ENCODE results near the gene ZDBF2.
"Not testable (repeated sequence)": the region's sequence is repeated elsewhere in the genome, so short reads cannot be mapped to it uniquely, and the experiment has no call there.

ZDBF2 gene

DNA sequence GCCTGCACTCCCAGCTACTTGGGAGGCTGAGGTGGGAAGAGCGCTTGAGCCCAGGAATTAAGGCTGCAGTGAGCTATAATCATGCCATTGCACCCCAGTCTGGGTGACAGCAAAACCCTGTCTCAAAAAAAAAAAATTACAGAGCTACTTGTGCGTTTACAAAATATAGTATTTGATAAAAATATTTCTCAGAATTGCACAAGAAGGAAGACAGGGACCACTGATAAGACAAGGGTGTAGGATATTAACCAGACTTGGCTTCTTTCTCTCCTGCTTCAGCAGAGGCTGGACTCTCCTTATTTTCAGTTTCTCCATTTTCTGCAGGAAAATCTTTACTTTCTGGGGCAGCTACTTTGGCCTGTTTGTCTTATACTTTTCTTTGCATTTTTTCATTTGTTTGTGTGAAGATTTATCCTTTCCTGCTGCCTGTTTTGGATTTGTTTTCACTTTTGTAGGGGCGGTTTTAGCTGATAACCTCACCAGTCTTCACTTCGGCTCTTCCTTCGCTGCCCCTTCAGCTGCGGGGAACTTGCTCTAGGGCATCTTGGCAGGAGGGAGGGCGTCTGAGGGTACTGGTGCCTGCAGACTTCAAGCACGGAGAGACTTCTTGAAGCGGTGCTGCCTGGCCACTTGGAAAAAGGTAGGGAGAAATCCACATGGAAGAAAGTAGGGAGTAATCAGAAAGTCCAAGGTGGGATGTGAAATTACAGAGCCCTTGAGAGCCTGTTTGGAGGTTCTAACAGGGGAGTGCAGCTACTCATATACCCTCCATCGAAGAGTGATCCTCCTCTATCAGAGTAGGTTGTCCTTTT is 14.9 kb upstream of the ZDBF2 start:
- DNase-seq: no peak

- DNase-seq: no peak
Observed at GRCh38 chr2:206260188-206261012, 14.1 kb upstream of the ZDBF2 start.

- no peak for DNase-seq
Observed at GRCh38 chr2:206263959-206264603, 10.4 kb upstream of the ZDBF2 start.

- no peak for DNase-seq
Observed at GRCh38 chr2:206266130-206267125, 8.0 kb upstream of the ZDBF2 start.

DNA sequence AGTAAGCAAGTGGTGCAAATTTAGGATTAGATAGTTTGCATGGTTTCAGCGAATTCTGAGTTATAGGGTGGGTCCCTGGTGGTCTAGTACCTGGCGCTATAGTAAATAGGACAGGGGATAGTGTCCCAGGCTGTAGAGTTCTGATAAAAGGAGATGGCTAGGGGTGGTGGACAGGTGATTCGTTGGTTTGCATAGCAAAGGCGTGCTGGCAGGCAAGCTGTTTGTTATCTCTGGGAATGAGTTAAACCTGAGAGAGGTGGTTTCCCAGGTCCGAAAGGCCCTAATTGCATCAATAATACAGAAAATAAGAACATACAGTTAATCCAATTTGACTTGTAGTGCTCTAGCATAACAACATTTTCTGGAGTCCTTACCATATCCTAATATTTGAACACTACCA is 6.9 kb upstream of the ZDBF2 start:
- DNase-seq: no peak

GRCh38 chr2:206271065-206271464 is 3.4 kb upstream of the ZDBF2 start:
- no peak for DNase-seq

DNA sequence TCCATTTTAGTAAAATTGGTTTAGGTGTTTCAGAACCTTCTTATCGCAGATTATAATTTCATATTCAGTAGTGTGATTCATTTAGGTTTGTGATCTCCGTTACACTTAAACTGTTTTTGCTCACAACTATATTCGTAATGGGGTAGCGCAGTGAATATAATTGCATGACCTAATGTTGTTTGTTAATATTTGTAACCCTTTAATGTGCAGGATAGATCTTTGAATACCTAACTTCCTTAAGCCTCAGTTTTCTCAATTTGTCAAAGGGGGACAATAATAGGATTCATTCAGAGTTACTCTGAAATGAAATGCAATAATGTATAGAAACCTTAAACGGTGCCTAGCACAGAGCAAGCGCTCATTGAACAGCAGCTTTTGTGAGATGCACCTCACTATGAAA is 558 bp upstream of the ZDBF2 start:
- no peak for DNase-seq

DNA sequence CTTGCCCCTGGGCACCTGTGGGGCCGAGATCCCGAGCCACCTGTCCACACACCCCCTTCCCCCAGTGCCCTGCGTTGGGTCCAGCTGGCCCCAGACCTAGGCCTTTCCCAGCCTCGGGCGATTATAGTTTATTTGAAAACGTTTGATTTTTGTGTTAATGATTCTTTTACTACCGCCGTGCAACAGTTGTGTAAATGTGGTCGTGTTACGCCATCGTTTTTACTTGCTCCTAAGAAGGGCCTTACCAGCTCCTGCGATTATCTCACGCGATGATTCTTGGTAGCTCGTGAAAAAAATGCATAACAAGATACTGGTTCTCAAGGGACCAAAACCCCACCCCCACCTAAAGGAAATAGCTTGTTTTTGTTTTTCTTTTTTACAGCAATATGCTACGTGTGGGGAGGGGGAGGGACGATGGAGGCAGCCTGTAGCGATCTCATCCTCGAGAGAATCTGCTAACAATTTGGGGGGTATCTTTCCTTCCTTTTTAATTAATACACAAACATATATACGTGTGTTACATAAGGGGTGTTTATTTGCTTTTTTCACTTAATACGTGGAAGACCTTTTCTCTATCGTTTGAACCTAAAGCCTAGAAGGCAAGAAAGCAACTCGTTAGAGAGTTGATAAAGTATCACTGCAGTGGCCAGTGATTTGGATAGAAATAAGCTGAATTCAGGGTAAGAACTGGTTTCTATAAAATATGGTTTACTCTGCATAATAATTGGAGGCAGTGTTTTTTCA is 1.0 kb downstream of the ZDBF2 start:
- peak; percentile 18 for DNase-seq

DNA sequence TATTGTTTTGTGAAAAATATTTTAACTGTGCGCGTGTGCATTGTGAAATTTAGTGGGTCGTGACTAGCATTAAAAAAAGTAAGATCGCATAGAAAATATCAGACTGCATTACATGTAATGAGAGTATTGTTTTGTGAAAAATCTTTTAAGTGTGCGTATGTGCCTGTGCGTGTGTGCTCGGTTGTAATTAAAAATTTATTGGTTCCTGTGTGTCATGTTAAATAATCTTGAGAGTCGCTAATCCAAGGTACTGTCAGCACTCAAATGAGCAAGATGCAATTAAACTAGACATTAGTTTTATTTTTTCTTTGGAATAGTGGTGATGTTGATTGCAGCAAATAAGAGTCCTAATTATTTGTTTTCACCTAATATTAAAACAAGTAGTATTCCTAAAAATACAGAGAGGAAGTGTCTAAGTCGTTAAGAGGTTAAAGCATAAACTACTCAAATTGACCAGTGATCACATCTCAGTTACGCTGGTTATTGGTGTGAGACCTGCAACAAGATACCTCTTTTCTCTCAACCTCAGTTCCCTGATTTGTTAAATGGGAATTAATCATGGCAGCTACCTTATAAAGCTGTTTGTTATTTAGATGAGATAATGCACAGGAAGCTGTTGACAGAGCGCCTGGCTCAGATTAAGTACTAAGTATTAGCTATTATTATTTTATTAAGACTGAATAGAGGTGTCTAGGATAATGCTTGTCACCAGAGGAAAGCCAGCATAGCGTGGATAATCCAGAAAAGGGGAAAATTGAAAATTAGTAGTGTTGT is 1.9 kb downstream of the ZDBF2 start:
- DNase-seq: no peak

DNA sequence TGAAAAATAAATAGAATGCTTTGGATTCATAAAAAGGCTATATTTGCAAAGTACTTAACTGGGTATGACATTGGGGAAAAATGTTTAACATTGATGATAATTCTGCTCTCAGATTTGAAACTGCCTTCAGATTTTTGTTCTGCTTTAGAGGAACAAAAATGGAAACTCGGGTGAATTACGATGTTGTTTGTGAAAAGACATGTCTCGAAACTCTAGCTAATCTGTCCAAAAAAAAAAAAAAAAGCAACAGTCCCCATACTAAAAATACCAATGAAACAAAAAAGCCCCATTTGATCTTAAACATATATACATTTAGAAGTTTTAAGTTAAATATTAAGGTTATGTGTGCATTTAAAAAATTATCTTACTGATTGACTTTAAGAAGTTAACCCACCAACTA is 3.0 kb downstream of the ZDBF2 start:
- DNase-seq: no peak

DNA sequence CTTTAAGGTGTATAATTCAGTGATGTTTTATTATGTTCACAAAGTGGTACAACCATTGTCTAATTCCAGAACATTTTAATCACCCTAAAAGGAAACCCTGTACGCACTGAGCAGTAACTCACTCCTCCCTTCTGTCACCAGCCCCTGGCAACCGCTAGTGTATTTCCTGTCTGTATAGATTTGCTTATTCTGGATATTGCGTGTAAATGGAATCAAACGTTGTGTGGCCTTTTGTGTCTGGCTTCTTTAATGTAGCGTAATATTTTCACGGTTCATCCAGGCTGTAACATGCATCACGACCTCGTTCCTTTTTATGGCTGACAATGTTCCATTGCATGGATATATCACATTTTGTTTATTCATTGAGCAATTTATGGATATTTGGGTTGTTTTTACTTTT is 8.3 kb downstream of the ZDBF2 start:
- no peak for DNase-seq

GRCh38 chr2:206287197-206287596 is 12.7 kb downstream of the ZDBF2 start:
- no peak for DNase-seq

- no peak for DNase-seq
Observed at GRCh38 chr2:206289391-206289790, 14.9 kb downstream of the ZDBF2 start.

GRCh38 chr2:206296128-206296527 is 21.7 kb downstream of the ZDBF2 start:
- DNase-seq: no peak

- DNase-seq: not testable (repeated sequence)
Observed at GRCh38 chr2:206299608-206300007, 25.1 kb downstream of the ZDBF2 start.

DNA sequence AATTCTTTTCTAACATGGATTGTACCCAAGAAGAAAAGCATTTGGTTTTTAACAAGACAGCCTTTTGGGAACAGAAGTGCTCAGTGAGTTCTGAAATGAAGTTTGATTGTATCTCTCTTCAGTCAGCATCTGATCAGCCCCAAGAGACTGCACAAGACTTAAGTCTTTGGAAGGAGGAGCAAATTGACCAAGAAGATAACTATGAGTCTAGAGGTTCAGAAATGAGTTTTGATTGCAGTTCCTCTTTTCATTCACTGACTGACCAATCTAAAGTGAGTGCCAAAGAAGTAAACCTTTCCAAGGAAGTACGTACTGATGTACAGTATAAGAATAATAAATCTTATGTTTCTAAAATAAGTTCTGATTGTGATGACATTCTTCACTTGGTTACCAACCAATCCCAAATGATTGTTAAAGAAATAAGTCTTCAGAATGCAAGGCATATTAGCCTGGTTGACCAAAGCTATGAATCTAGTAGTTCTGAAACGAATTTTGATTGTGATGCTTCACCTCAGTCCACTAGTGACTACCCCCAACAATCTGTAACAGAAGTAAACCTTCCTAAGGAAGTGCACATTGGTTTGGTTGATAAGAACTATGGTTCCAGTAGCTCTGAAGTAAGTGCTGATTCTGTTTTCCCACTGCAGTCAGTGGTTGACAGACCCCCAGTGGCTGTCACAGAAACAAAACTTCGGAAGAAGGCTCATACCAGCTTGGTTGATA is 31.2 kb downstream of the ZDBF2 start:
- DNase-seq: no peak

GRCh38 chr2:206311026-206311425 is 36.6 kb downstream of the ZDBF2 start:
- DNase-seq: no peak

DNA sequence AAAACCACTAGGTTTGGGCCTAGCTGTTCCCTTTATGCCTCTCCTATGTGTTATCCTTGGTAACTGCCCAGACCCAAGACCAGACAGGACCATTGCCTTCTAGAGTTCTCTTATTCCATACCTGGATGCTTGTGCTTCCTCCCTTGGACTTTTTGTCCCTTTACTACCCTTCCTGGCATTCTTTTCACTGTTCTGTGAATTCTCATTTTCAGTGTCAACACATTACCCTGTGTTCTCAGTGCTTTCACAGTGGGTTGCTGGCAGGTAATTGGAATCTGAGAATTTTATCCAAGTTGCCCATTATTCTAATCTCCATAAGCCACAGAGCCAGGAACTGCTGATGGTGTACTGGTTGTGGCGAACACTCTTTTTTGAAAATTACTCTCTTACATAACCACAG is 41.7 kb downstream of the ZDBF2 start:
- DNase-seq: no peak

- DNase-seq: no peak
Observed at GRCh38 chr2:206323033-206323432, 48.6 kb downstream of the ZDBF2 start.

DNA sequence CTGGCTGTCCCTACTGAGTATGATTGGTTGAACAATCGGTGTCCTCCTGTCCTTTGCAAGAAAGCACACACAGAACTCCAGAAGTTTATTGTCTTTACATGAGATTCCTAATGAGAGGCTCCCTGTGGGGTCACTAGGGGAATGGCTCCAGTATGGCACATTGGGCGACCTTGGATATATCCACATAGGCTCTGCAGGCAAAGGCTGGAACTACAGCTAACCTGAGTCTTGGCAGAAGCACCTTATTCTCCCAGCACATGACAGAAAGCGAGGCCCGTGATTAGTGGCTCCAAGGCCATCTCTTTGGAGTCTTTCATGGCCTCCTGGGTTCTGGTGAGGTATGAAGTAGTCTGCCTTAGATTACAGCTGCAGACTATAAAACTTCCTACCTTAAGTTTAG is 49.0 kb downstream of the ZDBF2 start:
- DNase-seq: no peak

Data from CD4-positive, alpha-beta T cell treated with Interleukin-17A for 4 hours (primary cell).